Endothelial cell of umbilical vein (primary cell): ENCODE data around the gene FUT3. TPM values are rescaled to one million over a fixed set of nuclear protein-coding genes. Genes with fewer than 3 reads are reported as not detected.

Experiments
- BruUV-seq: library from RNA; stranded (reverse); fragments of 400-500 nt; replicated peaks from 2 replicates; lab custom pipeline; 2021; lab: Mats Ljungman, UMichigan
- CTCF ChIA-PET: fragments of 300-600, 350-600 bp; sonication (Branson Sonifier 250); formaldehyde crosslinking; loops from one replicate; lab custom pipeline; 2021; ENCODE audit warnings: antibody characterized with exemption, inconsistent platforms; lab: Charles Lee
- POLR2A ChIA-PET: fragments of 300-600, 350-600 bp; sonication (Branson Sonifier 250); formaldehyde crosslinking; loops from one replicate; lab custom pipeline; 2021; ENCODE audit warnings: antibody characterized with exemption, inconsistent platforms; lab: Charles Lee
- DNase-seq: peaks from one replicate; pipeline ENCODE4 v3.0.0-alpha.2; 2011; ENCODE audit warnings: low read depth, low spot score
- FAIRE-seq: peaks from 2 replicates; lab custom pipeline; 2011; peaks lifted over from hg19 to GRCh38; lab: Jason Lieb, UNC
- H2AFZ ChIP-seq: 2 replicates; pipeline ENCODE4 v1.6.0; 2012; ENCODE audit warnings: low read depth, low read length, control low read depth, inconsistent platforms
- H3K27ac ChIP-seq: 2 replicates; pipeline ENCODE4 v1.5.1; 2011; ENCODE audit warnings: low read depth, mild to moderate bottlenecking, control low read depth, low read length, moderate library complexity; ENCODE audit not compliant: insufficient read depth
- H3K27me3 ChIP-seq, 2 experiments: 2 replicates each; pipeline versions ENCODE4 v1.6.0 to v1.6.1; 2011; ENCODE audit warnings: low read length in 2 of 2, mixed read lengths in 1 of 2; ENCODE audit not compliant: control insufficient read depth in 2 of 2, insufficient read depth in 2 of 2
- H3K36me3 ChIP-seq, 2 experiments: 2 replicates in 1 of 2; 3 replicates in 1 of 2; pipeline ENCODE4 v1.5.1; 2011; ENCODE audit warnings: low read length in 2 of 2, mild to moderate bottlenecking in 1 of 2, moderate library complexity in 1 of 2; ENCODE audit not compliant: control insufficient read depth in 2 of 2, insufficient read depth in 2 of 2; ENCODE audit errors: extremely low read depth in 1 of 2
- H3K4me1 ChIP-seq: 3 replicates; pipeline ENCODE4 v1.5.1; 2011; ENCODE audit warnings: mild to moderate bottlenecking, low read length; ENCODE audit not compliant: control insufficient read depth, insufficient read depth; ENCODE audit errors: extremely low read depth
- H3K4me2 ChIP-seq: 2 replicates; pipeline ENCODE4 v1.6.1; 2011; ENCODE audit warnings: low read length, control low read depth, mixed read lengths; ENCODE audit not compliant: insufficient read depth
- H3K4me3 ChIP-seq, 3 experiments: fragments of 200-600 bp in 1 of 3; sonication (generic), shearing (Covaris generic) in 1 of 3; replicated peaks in 1 of 3; 2 replicates each; pipeline ENCODE4 v1.5.1; 2011 to 2016; ENCODE audit warnings: control low read depth in 3 of 3, low read length in 3 of 3, mild to moderate bottlenecking in 2 of 3, inconsistent platforms in 1 of 3, low read depth in 1 of 3, moderate library complexity in 1 of 3; ENCODE audit not compliant: insufficient read depth in 1 of 3
- H3K79me2 ChIP-seq: 2 replicates; pipeline ENCODE4 v1.6.0; 2012; ENCODE audit warnings: low read length, inconsistent platforms; ENCODE audit not compliant: control insufficient read depth, insufficient read depth
- H3K9ac ChIP-seq: replicated peaks from 2 replicates; pipeline ENCODE3; 2011; ENCODE audit warnings: low read length, control low read depth; ENCODE audit not compliant: insufficient read depth; ENCODE audit errors: extremely low read depth
- H3K9me1 ChIP-seq: replicated peaks from 3 replicates; pipeline ENCODE4 v1.6.0; 2011; ENCODE audit warnings: mild to moderate bottlenecking, low read length; ENCODE audit not compliant: control insufficient read depth, insufficient read depth; ENCODE audit errors: extremely low read depth
- H3K9me3 ChIP-seq: replicated peaks from 2 replicates; pipeline ENCODE4 v1.5.1; 2012; ENCODE audit warnings: low read length, inconsistent platforms; ENCODE audit not compliant: control insufficient read depth, insufficient read depth
- H4K20me1 ChIP-seq: replicated peaks from 2 replicates; pipeline ENCODE3; 2011; ENCODE audit warnings: mild to moderate bottlenecking, low read length; ENCODE audit not compliant: control insufficient read depth, insufficient read depth; ENCODE audit errors: extremely low read depth
- EZH2 ChIP-seq: IDR thresholded peaks from 2 replicates; pipeline ENCODE4 v1.6.1; 2012; ENCODE audit warnings: borderline replicate concordance, low read depth, mild to moderate bottlenecking, moderate library complexity, low read length, inconsistent platforms; ENCODE audit not compliant: severe bottlenecking
- FOS ChIP-seq: IDR thresholded peaks from 2 replicates; pipeline ENCODE4 v1.6.1; 2011; ENCODE audit warnings: mild to moderate bottlenecking, low read length, moderate library complexity, borderline replicate concordance; ENCODE audit not compliant: insufficient read depth
- GATA2 ChIP-seq: IDR thresholded peaks from 2 replicates; pipeline ENCODE4 v1.7.0; 2011; ENCODE audit warnings: low read depth, mild to moderate bottlenecking, moderate library complexity, mixed read lengths, low read length; ENCODE audit not compliant: insufficient read length, insufficient read depth
- JUN ChIP-seq: IDR thresholded peaks from 2 replicates; pipeline ENCODE4 v1.6.1; 2011; ENCODE audit warnings: borderline replicate concordance, low read depth; ENCODE audit not compliant: insufficient read length, insufficient read depth
- MYC ChIP-seq: IDR thresholded peaks from one replicate; pipeline ENCODE4 v1.6.1; 2011; ENCODE audit warnings: mild to moderate bottlenecking, low read depth, low read length
- POLR2A ChIP-seq: IDR thresholded peaks from 2 replicates; pipeline ENCODE4 v1.6.1; 2012; ENCODE audit warnings: low read depth, mild to moderate bottlenecking, control low read depth, low read length
- POLR2AphosphoS5 ChIP-seq: IDR thresholded peaks from 2 replicates; pipeline ENCODE4 v1.6.1; 2012; ENCODE audit warnings: low read depth, mild to moderate bottlenecking, control low read depth, low read length, moderate library complexity; ENCODE audit not compliant: insufficient read depth
- dilution Hi-C: fragments of 300-500 bp; cut with MboI; formaldehyde crosslinking; loops from one replicate; pipeline ENCODE4 v1.15.0; 2019; ENCODE audit warnings: low sequenced_read_pairs; ENCODE audit not compliant: extremely low pct_ligation_motif_present
- intact Hi-C: fragments of 100-400 bp; cut with micrococcal nuclease; formaldehyde crosslinking; loops from one replicate; pipeline ENCODE4 v1.10.0; 2022
- polyA plus RNA-seq, 4 experiments: library from polyadenylated mRNA; depleted of rRNA in 3 of 4; stranded (reverse) in 3 of 4; unstranded in 1 of 4; fragments of >200 nt; gene quantifications; 2 replicates each; pipeline versions ENCODE4 v1.2.1 to v1.2.3, GENCODE V29; 2011 to 2012; ENCODE audit warnings: missing spikeins in 1 of 4
- total RNA-seq: library from RNA; stranded (reverse); gene quantifications from 2 replicates; pipeline ENCODE4 v1.2.3, GENCODE V29; 2021
- TF ChIP-seq, protein P1 (sequence below): IDR thresholded peaks from 2 replicates; pipeline ENCODE4 v1.6.1; 2011; ENCODE audit not compliant: insufficient read depth, insufficient read length
- TF ChIP-seq, protein P2 (sequence below), 2 donors: IDR thresholded peaks; 1 replicate in 1 of 2; 2 replicates in 1 of 2; pipeline ENCODE4 v1.5.1; 2011; ENCODE audit warnings: low read length in 2 of 2, mild to moderate bottlenecking in 2 of 2, moderate library complexity in 2 of 2, control low read depth in 1 of 2, inconsistent platforms in 1 of 2, low read depth in 1 of 2; ENCODE audit not compliant: insufficient read depth in 1 of 2; ENCODE audit errors: extremely low read depth in 1 of 2

FUT3 gene
- total and polyA plus RNA-seq, 2 donors (not counting 3 experiments of a cell fraction or from before 2014, with no cell fraction given): not detected

DNA sequence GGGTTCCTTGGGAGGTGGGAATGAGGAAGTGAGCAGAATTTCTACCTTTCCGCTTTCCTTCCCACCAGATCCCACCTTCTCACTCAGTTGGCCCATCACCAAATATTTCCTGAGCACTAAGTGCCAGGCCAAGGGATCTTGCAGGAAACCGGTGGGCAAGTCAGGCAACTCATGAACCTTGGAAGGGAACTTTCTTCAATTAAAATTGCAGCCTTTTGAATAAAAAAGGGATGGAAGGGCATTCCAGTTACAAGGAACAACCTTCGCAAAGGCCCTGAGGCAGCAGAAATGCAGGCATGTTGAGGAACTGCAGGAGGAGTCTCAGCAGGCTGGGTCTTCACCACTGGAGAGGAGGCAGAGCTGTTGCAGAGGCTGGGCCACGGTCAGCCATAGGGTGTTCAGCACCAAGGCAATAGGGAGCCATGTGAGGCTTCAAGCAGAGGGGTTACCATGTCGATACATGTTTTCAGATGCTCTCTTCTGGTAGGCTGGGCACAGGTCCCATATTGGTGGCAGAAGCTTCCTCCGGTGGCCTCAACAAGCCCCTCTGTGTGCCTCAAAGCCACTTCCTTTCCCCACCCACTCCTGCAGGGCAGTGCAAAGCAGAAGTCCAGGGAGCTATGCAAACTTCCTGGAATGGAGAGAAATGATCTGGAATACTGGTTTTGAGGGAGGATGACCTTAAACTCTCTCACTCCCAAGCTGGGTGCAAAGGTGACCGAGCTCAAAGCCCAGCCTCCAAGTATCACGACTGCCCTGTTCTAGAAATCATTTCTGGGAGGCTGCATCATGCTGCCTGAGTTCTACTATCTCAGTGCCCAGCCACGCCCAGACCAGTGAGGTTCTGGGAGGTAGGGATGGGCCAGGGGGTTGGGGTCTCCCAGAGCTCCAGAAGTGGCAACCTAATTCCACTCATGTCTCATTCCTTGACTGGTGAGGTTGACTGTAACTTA is 11.9 kb downstream of the FUT3 start, which contains the start of gene FUT6:
TSS of gene FUT6 (minus strand) at position 638 of the 953 bp plus-strand sequence. CDS start 7,135 bp downstream, outside the sequence.
- POLR2A ChIA-PET: no interaction called here
- Histone ChIP-seq H3K36me3 (no peaks in the 10 kb centered on the region), H3K27me3 (no peaks in the 10 kb centered on the region), H2AFZ (no peak within 1 kb of the TSS), H3K9ac (no peak within 1 kb of the TSS), H3K9me1 (no peaks in the 10 kb centered on the region), H3K4me1 (no peaks in the 10 kb centered on the region), H3K9me3 (no peaks in the 10 kb centered on the region), H3K79me2 (no peaks in the 10 kb centered on the region), H3K4me2 (no peak within 1 kb of the TSS), H3K4me3 (no peak within 1 kb of the TSS), H4K20me1 (no peaks in the 10 kb centered on the region), H3K27ac (no peak within 1 kb of the TSS)
- BruUV-seq: no TSS peak
- CTCF ChIA-PET: interaction anchor here (1.7 kb wide), 1 partner anchor 35 kb away, joined by 9 read pairs; no protein-coding TSS in a partner anchor
- DNase-seq (no peak), FAIRE-seq (no peak)
- intact Hi-C loops (no loop called here), dilution Hi-C loops (no loop called here)
- TF ChIP-seq POLR2AphosphoS5 (no peak), FOS (no peak), MYC (no peak), GATA2 (no peak), EZH2 (no peak), JUN (no peak), POLR2A (no peak)
- TF ChIP-seq, protein P1, sequence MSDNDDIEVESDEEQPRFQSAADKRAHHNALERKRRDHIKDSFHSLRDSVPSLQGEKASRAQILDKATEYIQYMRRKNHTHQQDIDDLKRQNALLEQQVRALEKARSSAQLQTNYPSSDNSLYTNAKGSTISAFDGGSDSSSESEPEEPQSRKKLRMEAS: no peak
- TF ChIP-seq, protein P2, sequence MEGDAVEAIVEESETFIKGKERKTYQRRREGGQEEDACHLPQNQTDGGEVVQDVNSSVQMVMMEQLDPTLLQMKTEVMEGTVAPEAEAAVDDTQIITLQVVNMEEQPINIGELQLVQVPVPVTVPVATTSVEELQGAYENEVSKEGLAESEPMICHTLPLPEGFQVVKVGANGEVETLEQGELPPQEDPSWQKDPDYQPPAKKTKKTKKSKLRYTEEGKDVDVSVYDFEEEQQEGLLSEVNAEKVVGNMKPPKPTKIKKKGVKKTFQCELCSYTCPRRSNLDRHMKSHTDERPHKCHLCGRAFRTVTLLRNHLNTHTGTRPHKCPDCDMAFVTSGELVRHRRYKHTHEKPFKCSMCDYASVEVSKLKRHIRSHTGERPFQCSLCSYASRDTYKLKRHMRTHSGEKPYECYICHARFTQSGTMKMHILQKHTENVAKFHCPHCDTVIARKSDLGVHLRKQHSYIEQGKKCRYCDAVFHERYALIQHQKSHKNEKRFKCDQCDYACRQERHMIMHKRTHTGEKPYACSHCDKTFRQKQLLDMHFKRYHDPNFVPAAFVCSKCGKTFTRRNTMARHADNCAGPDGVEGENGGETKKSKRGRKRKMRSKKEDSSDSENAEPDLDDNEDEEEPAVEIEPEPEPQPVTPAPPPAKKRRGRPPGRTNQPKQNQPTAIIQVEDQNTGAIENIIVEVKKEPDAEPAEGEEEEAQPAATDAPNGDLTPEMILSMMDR (IDR thresholded peaks at IDR 0.05; ENCODE audit: extremely low read depth in 1 of 2, insufficient read depth in 1 of 2, low read depth in 1 of 2, low read length in 2 of 2): no peak
